Fibroblast of lung (primary cell): ENCODE data around the gene EEF2K. TPM values are rescaled to one million over a fixed set of nuclear protein-coding genes. Genes with fewer than 3 reads are reported as not detected.

Experiments used
- DNase-seq, 2 donors: peaks; one replicate each; pipeline versions ENCODE4 v3.0.0 to v3.0.0-alpha.2; 2010; ENCODE audit warnings: low read depth in 2 of 2
- H2AFZ ChIP-seq: 2 replicates; pipeline ENCODE4 v1.5.1; 2012; ENCODE audit warnings: low read length, control low read depth, inconsistent platforms
- H3K27ac ChIP-seq: 2 replicates; pipeline ENCODE4 v1.5.1; 2011; ENCODE audit warnings: low read length, control low read depth; ENCODE audit not compliant: insufficient read depth
- H3K27me3 ChIP-seq: 2 replicates; pipeline ENCODE4 v1.5.1; 2011; ENCODE audit warnings: mild to moderate bottlenecking, low read length; ENCODE audit not compliant: control insufficient read depth, insufficient read depth
- H3K36me3 ChIP-seq: 2 replicates; pipeline ENCODE4 v1.5.1; 2011; ENCODE audit warnings: low read length; ENCODE audit not compliant: control insufficient read depth, insufficient read depth
- H3K4me1 ChIP-seq: 2 replicates; pipeline ENCODE4 v1.5.1; 2011; ENCODE audit warnings: low read length; ENCODE audit not compliant: control insufficient read depth, insufficient read depth; ENCODE audit errors: extremely low read depth
- H3K4me2 ChIP-seq: 2 replicates; pipeline ENCODE4 v1.5.1; 2011; ENCODE audit warnings: low read length, control low read depth; ENCODE audit not compliant: insufficient read depth; ENCODE audit errors: extremely low read depth
- H3K4me3 ChIP-seq, 4 experiments: fragments of 200-600 bp in 1 of 4; sonication (generic) in 1 of 4; replicated peaks in 1 of 4; 2 replicates each; pipeline ENCODE4 v1.5.1; 2011 to 2016; ENCODE audit warnings: low read length in 4 of 4, low read depth in 3 of 4, mild to moderate bottlenecking in 3 of 4, control low read depth in 2 of 4, inconsistent platforms in 1 of 4, mixed read lengths in 1 of 4; ENCODE audit not compliant: insufficient read depth in 1 of 4; ENCODE audit errors: control extremely low read depth in 1 of 4
- H3K79me2 ChIP-seq: 2 replicates; pipeline ENCODE4 v1.5.1; 2012; ENCODE audit warnings: mild to moderate bottlenecking, low read length, inconsistent platforms; ENCODE audit not compliant: control insufficient read depth, insufficient read depth
- H3K9ac ChIP-seq: 2 replicates; pipeline ENCODE4 v1.5.1; 2011; ENCODE audit warnings: mild to moderate bottlenecking, low read length, control low read depth; ENCODE audit not compliant: insufficient read depth
- H3K9me3 ChIP-seq: 2 replicates; pipeline ENCODE4 v1.5.1; 2012; ENCODE audit warnings: low read depth, low read length; ENCODE audit not compliant: control insufficient read depth, insufficient read depth
- H4K20me1 ChIP-seq: 2 replicates; pipeline ENCODE4 v1.5.1; 2011; ENCODE audit warnings: low read length; ENCODE audit not compliant: control insufficient read depth, insufficient read depth; ENCODE audit errors: extremely low read depth
- EZH2 ChIP-seq: IDR thresholded peaks from 2 replicates; pipeline ENCODE4 v1.5.1; 2012; ENCODE audit warnings: low read length, control low read depth, mild to moderate bottlenecking; ENCODE audit errors: missing control alignments
- polyA plus RNA-seq, 2 donors: library from polyadenylated mRNA; depleted of rRNA in 1 of 2; stranded (reverse) in 1 of 2; unstranded in 1 of 2; fragments of >200 nt; gene quantifications; 2 replicates each; pipeline ENCODE4 v1.2.1, GENCODE V29; 2011 to 2012; ENCODE audit warnings: missing spikeins in 1 of 2
- total RNA-seq: library from RNA; depleted of rRNA; stranded (reverse); fragments of >200 nt; gene quantifications from 2 replicates; pipeline ENCODE4 v1.2.1, GENCODE V29; 2014
- TF ChIP-seq, protein P1 (sequence below), 2 donors: IDR thresholded peaks in 1 of 2; conservative IDR thresholded peaks in 1 of 2; 1 replicate in 1 of 2; 2 replicates in 1 of 2; pipeline ENCODE4 v1.5.1; 2011 to 2012; ENCODE audit warnings: low read length in 2 of 2, control low read depth in 1 of 2, inconsistent platforms in 1 of 2, low read depth in 1 of 2, mild to moderate bottlenecking in 1 of 2

The EEF2K gene
- total and polyA plus RNA-seq, 2 donors (not counting 1 experiment from before 2014, with no cell fraction given) = 8.9 to 22.6 TPM

DNA sequence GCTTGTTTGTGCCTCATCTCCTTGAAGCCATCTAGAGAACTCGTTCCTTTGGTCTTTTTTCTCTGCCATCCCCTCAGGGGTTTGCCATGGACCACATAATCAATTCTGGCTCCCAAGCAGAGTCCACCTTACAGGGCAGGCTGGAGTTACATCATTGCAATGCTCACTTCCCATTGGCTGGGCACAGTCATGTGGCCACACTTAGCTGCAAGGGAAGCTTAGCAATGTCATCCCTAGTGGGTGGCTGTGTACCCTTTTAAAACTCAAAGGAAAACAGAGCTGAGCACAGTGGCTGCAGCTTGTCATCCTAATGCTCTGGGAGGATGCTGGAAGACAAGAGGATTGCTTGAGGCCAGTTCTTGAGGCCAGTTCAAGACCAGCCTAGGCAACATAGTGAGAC lies 49.3 kb downstream of the EEF2K start:
- Histone ChIP-seq H3K79me2 (no peaks in the 10 kb centered on the region), H3K9me3 (no peaks in the 10 kb centered on the region), H3K4me3 (no peak overlapping the region), H2AFZ (no peak overlapping the region), H3K27ac (no peak overlapping the region), H3K27me3 (no peaks in the 10 kb centered on the region), H3K4me1 (no peaks in the 10 kb centered on the region), H3K4me2 (no peak overlapping the region), H3K9ac (no peak overlapping the region), H3K36me3 (peaks cover 24% of the 10 kb centered on the region), H4K20me1 (no peaks in the 10 kb centered on the region)
- TF ChIP-seq, protein P1, sequence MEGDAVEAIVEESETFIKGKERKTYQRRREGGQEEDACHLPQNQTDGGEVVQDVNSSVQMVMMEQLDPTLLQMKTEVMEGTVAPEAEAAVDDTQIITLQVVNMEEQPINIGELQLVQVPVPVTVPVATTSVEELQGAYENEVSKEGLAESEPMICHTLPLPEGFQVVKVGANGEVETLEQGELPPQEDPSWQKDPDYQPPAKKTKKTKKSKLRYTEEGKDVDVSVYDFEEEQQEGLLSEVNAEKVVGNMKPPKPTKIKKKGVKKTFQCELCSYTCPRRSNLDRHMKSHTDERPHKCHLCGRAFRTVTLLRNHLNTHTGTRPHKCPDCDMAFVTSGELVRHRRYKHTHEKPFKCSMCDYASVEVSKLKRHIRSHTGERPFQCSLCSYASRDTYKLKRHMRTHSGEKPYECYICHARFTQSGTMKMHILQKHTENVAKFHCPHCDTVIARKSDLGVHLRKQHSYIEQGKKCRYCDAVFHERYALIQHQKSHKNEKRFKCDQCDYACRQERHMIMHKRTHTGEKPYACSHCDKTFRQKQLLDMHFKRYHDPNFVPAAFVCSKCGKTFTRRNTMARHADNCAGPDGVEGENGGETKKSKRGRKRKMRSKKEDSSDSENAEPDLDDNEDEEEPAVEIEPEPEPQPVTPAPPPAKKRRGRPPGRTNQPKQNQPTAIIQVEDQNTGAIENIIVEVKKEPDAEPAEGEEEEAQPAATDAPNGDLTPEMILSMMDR (conservative IDR thresholded peaks at IDR 0.05 in 1 of 2, IDR thresholded peaks at IDR 0.05 in 1 of 2; ENCODE audit: low read depth in 1 of 2, low read length in 2 of 2) = no peak
- no peak for TF ChIP-seq EZH2
- no peak for DNase-seq

GRCh38 chr16:22257440-22257839 lies 51.4 kb downstream of the EEF2K start:
- no peaks in the 10 kb centered on the region for H3K27me3 ChIP-seq
- H3K79me2 ChIP-seq = no peaks in the 10 kb centered on the region
- no peaks in the 10 kb centered on the region for H3K9me3 ChIP-seq
- no peak overlapping the region for H3K4me3 ChIP-seq
- H3K4me1 ChIP-seq = no peaks in the 10 kb centered on the region
- DNase-seq = no peak
- no peak overlapping the region for H3K9ac ChIP-seq
- peaks cover 23% of the 10 kb centered on the region for H3K36me3 ChIP-seq
- no peak overlapping the region for H2AFZ ChIP-seq
- H3K4me2 ChIP-seq = no peak overlapping the region
- no peak overlapping the region for H3K27ac ChIP-seq
- TF ChIP-seq EZH2 = no peak
- TF ChIP-seq, protein P1 (conservative IDR thresholded peaks at IDR 0.05 in 1 of 2, IDR thresholded peaks at IDR 0.05 in 1 of 2; ENCODE audit: low read depth in 1 of 2, low read length in 2 of 2) = no peak
- H4K20me1 ChIP-seq = no peaks in the 10 kb centered on the region

DNA sequence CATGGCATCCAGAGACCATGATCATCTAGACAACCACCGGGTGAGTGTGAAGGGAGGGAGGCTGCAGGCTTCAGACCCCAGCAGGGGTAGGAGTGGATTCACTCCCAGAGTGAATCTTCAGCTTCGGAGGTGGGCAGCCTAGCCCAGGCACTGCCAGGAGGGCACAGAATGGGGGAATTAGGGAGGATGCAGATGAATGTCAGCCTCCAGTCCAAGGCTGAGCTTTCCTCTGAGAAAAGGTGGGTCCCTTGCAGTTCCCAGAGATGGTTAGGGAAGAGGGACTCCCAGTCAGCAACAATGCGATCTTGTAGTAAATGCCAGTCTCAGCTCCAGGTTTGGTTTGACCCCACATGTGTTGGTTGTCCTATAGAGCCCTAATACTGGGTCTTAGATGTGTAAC lies 54.4 kb downstream of the EEF2K start:
- Histone ChIP-seq H4K20me1 (no peaks in the 10 kb centered on the region), H3K36me3 (peaks cover 23% of the 10 kb centered on the region), H3K27me3 (no peaks in the 10 kb centered on the region), H2AFZ (no peak overlapping the region), H3K9ac (no peak overlapping the region), H3K27ac (no peak overlapping the region), H3K4me1 (no peaks in the 10 kb centered on the region), H3K4me2 (no peak overlapping the region), H3K4me3 (no peak overlapping the region), H3K9me3 (no peaks in the 10 kb centered on the region), H3K79me2 (no peaks in the 10 kb centered on the region)
- TF ChIP-seq, protein P1 (conservative IDR thresholded peaks at IDR 0.05 in 1 of 2, IDR thresholded peaks at IDR 0.05 in 1 of 2; ENCODE audit: low read depth in 1 of 2, low read length in 2 of 2) = no peak
- TF ChIP-seq EZH2 = no peak
- no peak for DNase-seq
